A172 (cell line): ENCODE data around the gene EFCAB9. TPM values are rescaled to one million over a fixed set of nuclear protein-coding genes. Genes with fewer than 3 reads are reported as not detected.
"Not testable (repeated sequence)": the region's sequence is repeated elsewhere in the genome, so short reads cannot be mapped to it uniquely, and the experiment has no call there.

Experiments
- DNase-seq: peaks from one replicate; pipeline ENCODE4 v3.0.0-alpha.2; 2015; ENCODE audit warnings: low spot score
- total RNA-seq: library from RNA; depleted of rRNA; stranded (reverse); fragments of >200 nt; shearing (Covaris generic); gene quantifications from 2 replicates; pipeline ENCODE4 v1.2.3, GENCODE V29; 2014; rRNA removed

EFCAB9 gene
- total RNA-seq: not detected in 2 replicates

DNA sequence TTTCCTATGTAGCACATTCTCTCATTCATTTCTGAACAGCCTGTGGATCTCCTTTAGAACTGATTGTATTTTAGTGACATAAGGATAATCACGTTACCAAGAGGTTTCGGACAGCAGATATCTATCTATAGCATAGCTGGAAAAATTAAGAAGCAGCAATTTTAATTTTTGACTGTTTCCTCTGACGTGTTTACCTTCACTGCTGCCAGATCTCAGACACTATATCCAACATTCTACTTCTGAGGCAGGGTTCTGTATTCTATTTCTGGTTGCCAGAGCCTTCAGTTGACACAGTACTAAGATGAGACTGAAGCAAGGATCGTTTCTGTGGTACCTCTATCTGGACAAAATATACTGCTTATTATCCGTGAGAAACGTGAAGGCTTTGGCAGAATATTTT lies at the start of gene EFCAB9:
Gene EFCAB9 (plus strand): TSS at position 301 of the 400 bp plus-strand sequence. CDS start 1 bp downstream, at position 302.
- DNase-seq: no peak

DNA sequence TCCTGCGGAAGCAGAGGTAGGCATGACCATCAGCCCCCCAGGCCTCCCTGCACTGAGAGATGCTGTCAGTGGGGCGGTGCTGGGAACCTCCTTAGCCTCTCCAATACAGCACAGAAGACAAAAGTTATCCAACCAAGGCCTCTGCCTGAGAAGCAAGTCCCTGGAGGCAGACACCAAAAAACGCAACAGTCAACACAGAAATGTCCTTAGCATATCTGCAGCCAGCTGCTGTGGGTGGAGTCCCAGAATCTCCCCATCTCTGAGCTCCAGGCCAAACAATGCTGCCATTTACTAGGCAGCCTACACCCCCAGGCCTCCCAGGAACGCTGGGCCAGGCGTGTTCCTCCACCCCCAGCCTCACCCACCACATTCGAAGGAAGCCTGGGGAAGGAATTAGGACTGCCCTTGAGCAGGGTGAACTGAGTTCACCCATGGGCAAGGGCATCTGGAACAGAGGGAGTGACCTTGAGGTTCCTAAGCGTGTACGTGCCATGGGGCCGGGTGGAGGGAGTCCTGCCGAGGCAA lies 49.6 kb upstream of the EFCAB9 start:
- DNase-seq: peak; percentile 41

- no peak for DNase-seq
These were observed 48.8 kb upstream of the EFCAB9 start for GRCh38 chr5:172144931-172145869.

GRCh38 chr5:172145870-172146747 lies 47.9 kb upstream of the EFCAB9 start:
- DNase-seq: no peak

- no peak for DNase-seq
These were observed 47.3 kb upstream of the EFCAB9 start for GRCh38 chr5:172146748-172147092.

- DNase-seq: no peak
These were observed 46.1 kb upstream of the EFCAB9 start for GRCh38 chr5:172147857-172148256.

DNA sequence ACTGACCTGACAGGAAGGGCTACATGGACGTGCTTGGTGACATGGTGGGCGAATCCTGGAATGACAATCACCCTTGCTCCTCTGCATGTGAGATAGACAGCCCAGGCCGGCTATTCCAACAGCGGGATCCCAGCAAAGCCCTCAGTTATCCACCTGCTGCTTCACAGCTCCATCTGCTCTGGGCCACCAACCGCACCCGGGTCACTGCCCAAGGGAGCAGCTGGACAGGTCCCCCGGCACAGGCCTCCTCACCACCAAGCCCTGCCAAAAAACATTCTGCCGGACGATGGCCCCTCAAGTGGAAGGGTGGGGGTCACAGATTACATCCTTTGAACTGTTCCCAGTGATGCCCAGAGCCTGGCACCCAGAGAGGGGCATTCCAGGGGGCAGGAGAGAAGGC lies 45.6 kb upstream of the EFCAB9 start:
- no peak for DNase-seq

GRCh38 chr5:172149073-172149472 lies 44.9 kb upstream of the EFCAB9 start:
- peak; percentile 43 for DNase-seq

- not testable (repeated sequence) for DNase-seq
These were observed 44.5 kb upstream of the EFCAB9 start for GRCh38 chr5:172149481-172149880.

DNA sequence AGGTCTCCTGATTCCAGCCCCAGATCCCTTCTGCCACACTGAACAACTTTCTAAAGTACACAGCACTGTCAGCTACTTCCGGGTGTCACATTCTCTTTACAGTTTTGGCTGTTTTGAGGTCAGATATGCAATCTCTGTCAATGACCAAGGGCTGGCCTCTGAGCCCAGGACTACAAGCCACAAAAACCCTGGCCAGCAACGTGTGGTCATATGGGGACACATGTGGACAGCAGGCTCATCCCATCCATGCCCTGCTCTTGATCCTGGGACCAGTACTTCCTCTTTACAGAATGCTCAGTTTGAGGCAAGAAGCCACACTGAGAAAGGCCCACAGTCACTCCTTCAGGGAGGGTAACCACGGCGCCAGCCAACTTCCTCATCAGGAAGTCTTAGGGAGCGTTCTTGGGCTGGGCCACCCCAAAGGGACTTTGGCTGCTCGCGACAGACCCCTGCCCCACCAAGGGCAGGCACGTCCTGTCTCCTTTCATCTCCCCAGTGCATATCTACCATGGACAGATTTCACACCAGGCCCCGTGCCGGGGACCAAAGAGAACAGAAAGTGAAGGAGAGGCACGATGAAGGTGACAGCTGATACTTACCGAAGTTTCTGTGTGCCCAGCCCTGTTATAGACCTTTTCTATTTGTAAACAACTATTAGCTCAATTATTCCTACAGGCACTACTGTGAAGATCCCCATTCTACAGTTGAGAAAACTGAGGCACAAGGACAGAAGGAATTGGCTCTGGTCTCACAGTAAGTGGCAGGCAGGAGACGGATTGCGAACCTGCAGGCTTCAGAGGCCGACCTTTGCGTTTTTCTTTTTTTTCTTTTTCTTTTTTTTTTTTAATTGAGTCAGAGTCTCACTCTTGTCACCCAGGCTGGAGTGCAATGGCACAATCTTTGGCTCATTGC lies 43.2 kb upstream of the EFCAB9 start:
- DNase-seq: no peak

DNA sequence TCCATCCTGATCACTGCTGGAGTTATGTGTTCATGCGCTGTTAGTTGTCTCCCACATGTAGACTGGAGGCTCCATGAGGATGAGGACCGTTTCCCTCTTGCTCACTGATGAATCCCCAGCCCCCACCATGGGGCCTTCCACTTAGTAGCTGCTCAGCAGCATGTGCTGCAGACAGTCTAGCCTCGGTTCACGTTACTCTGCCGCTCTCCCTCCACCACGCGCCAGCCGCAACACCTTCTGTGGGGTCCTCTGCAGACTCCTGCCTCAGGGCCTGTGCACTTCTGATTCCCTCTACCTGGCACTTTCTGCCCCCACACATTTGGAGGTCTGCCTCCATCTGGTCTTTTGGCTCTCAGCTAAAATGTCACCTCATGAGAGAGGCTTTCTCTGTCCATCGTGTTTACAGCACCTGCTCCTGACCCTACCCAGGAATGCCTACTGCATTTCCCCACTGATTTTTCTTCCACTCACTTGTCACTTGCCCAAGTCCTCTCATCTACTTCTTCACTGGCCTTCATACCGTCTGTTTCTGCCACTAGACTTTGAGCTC lies 42.2 kb upstream of the EFCAB9 start:
- DNase-seq: no peak

DNA sequence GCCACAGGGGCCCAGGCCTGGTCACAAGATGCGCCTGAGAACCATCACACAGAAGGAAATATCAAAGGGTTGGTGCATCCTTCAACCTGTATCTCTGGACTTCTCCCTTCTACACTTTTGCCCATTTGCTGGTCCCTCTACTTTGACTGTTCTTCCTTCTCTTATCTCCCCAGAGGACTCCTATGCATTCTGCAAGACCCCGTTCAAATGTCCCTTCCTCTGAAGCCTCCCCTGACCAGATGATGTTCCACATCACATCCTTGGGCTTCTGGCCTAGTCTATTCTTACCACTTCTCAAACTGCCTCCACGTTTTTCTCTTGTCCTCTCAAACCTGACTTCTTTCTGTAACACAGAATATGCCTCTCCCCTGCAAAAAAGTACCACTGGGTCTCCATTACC lies 40.3 kb upstream of the EFCAB9 start:
- DNase-seq: no peak

DNA sequence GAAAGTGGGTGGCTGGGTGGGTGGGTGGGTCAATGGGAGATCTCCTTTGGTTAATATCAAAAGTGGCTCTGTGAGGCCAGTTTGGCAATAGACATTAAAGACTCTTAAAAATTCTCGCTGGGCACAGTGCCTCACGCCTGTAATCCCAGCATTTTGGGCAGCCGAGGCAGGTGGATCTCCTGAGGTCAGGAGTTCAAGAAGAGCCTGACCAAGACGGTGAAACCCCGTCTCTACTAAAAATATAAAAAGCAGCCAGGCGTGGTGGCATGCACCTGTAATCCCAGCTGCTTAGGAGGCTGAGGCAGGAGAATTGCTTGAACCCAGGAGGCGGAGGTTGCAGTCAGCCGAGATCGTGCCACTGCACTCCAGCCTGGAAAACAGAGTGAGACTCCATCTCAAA lies 38.9 kb upstream of the EFCAB9 start:
- DNase-seq: not testable (repeated sequence)

DNA sequence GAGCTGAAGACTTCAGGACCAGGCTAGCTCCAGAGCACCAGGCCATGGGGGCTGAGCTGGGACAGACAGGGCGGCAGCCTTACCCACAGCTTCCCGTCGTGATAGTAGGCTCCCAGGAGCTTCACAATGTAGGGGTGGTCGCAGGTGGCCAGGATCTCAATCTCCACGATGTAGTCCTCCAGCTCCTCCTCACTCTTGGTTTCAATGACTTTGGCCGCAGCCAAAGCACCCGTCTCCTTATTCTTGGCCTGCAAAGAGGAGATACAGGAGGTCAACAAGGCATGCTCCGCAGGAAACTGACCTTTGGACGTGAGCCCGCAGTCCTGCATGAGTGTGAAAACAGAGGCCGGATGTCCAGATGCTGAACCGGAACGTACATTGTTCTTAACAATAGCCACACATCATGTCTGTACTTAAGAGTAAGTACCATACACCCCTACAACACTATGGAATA lies 37.4 kb upstream of the EFCAB9 start:
- DNase-seq: no peak

DNA sequence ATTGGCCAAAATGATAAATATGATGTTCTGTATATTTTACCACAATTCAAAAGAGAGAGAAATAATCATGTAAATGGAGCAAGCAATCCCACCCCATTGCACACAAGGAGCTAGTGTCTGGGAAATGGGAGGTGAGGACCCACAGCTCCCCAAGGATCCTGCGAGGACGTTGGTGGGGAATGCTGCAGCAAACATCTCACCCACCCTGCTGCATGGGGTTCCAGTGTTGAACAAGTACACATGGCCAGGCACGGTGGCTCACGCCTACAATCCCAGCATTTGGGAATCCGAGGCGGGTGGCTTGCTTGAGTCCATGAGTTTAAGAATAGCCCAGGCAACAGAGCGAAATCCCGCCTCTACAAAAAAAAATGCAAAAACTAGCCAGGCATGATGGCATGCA lies 35.0 kb upstream of the EFCAB9 start:
- DNase-seq: no peak

GRCh38 chr5:172160506-172160905 lies 33.5 kb upstream of the EFCAB9 start:
- DNase-seq: no peak

- DNase-seq: peak; percentile 38
These were observed 31.5 kb upstream of the EFCAB9 start for GRCh38 chr5:172162323-172162986.

DNA sequence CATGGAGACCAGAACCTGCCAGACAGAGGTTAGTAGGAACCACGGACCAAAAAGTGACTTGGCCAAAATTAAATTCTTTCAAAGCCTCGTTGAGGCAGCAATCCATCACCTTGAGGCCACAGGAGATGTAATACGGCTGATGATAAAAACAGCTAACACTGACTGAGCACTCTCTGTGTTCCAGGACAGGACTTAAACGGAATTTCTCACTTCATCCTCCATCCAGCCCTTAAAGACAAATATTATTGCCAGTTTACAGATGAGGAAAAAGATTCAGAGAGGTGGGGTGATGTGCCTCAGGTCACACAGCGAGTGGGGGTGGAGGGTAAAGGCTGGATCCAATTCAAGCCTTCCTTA lies 31.0 kb upstream of the EFCAB9 start:
- DNase-seq: no peak

DNA sequence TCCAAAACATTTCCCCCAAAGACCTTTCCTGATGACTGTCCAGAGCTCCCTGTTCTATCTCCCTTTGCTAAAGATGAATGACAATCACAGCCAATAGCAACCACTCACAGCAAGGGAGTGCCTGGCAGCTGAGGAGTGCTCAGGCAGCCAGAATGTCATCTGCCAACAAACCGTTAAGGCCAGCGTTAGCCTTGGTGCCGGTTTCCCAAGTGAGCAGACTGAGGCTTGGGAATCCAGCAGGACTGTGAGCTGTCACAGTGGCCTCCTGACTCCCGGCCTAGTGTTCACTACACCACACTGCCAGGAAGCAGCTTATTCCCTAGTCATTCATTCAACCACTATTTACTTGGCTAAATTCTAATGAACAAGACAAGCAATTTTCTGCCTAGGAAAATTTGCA lies 30.6 kb upstream of the EFCAB9 start:
- no peak for DNase-seq

DNA sequence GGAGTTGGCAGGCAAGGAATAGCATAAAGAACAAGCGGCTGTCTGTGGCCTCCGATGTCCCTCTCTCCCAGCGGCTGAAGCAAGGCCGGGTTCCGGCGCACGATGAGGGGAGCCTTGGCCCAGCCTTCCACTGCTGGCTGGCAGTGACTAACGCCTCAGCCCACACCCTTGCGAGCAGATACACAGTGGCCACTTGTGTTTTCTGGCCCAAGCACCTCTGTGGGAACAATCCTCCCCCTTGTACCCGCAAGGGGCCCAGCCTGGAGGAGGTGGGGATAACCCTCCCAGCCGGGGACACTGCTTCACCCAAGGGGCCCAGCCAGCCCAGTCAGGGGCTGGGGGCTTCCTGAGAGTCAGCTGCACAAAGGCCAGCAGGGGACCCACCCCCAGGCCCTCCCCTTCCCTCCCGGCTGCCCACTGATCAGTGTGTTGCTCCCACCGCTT lies 29.2 kb upstream of the EFCAB9 start:
- DNase-seq: no peak
